HepG2 (cell line): ENCODE results near the gene CKAP2L. TPM values are rescaled to one million over a fixed set of nuclear protein-coding genes. Genes with fewer than 3 reads are reported as not detected.

ENCODE experiments used
- ATM ChIP-seq: fragments of 450-650 bp; IDR thresholded peaks from 2 replicates; pipeline ENCODE4 v1.7.1; 2017; ENCODE audit warnings: mild to moderate bottlenecking, borderline replicate concordance
- CAMTA2 ChIP-seq: sonication (generic); formaldehyde crosslinking; IDR thresholded peaks from 2 replicates; pipeline ENCODE4 v1.4.0; 2020; ENCODE audit warnings: mild to moderate bottlenecking, missing genetic modification reagents, borderline replicate concordance
- DZIP1 ChIP-seq: sonication (generic); formaldehyde crosslinking; IDR thresholded peaks from 2 replicates; pipeline ENCODE4 v1.5.0; 2020; ENCODE audit warnings: mild to moderate bottlenecking, missing genetic modification reagents
- ERF ChIP-seq: IDR thresholded peaks from 2 replicates; pipeline ENCODE4 v1.6.1; 2018; ENCODE audit warnings: missing biosample characterization, missing genetic modification reagents
- SP4 ChIP-seq: sonication (generic); formaldehyde crosslinking; IDR thresholded peaks from 2 replicates; pipeline ENCODE4 v1.8.1; 2023; ENCODE audit warnings: mild to moderate bottlenecking, missing genetic modification reagents
- XBP1 ChIP-seq: sonication (generic); formaldehyde crosslinking; IDR thresholded peaks from 2 replicates; pipeline ENCODE4 v1.5.0; 2020; ENCODE audit warnings: missing genetic modification reagents
- ZBTB25 ChIP-seq: IDR thresholded peaks from 2 replicates; pipeline ENCODE4 v1.6.1; 2018; ENCODE audit warnings: missing genetic modification reagents
- ZFP37 ChIP-seq: sonication (generic); formaldehyde crosslinking; IDR thresholded peaks from 2 replicates; pipeline ENCODE4 v1.4.0; 2020; ENCODE audit warnings: missing genetic modification reagents, borderline replicate concordance
- ZFY ChIP-seq: sonication (generic); formaldehyde crosslinking; IDR thresholded peaks from 2 replicates; pipeline ENCODE4 v1.4.0; 2020; ENCODE audit warnings: missing genetic modification reagents
- ZNF275 ChIP-seq: sonication (generic); formaldehyde crosslinking; IDR thresholded peaks from 2 replicates; pipeline ENCODE4 v1.8.0; 2022; ENCODE audit warnings: missing genetic modification reagents, mild to moderate bottlenecking, inconsistent platforms, borderline replicate concordance
- ZNF281 ChIP-seq: sonication (generic); formaldehyde crosslinking; IDR thresholded peaks from 2 replicates; pipeline ENCODE4 v1.4.0; 2020; ENCODE audit warnings: missing genetic modification reagents, borderline replicate concordance
- ZNF296 ChIP-seq: sonication (generic); formaldehyde crosslinking; conservative IDR thresholded peaks from 2 replicates; pipeline ENCODE4 v1.5.0; 2020; ENCODE audit warnings: mild to moderate bottlenecking, missing genetic modification reagents
- ZNF331 ChIP-seq: sonication (generic); formaldehyde crosslinking; IDR thresholded peaks from 2 replicates; pipeline ENCODE4 v1.4.0; 2020; ENCODE audit warnings: missing genetic modification reagents
- ZNF574 ChIP-seq: sonication (generic); formaldehyde crosslinking; IDR thresholded peaks from 2 replicates; pipeline ENCODE4 v1.4.0; 2020; ENCODE audit warnings: missing genetic modification reagents
- ZNF788 ChIP-seq: sonication (generic); formaldehyde crosslinking; IDR thresholded peaks from 2 replicates; pipeline ENCODE4 v1.5.0; 2020; ENCODE audit warnings: mild to moderate bottlenecking, missing genetic modification reagents, borderline replicate concordance
- ZNF790 ChIP-seq: sonication (generic); formaldehyde crosslinking; IDR thresholded peaks from 2 replicates; pipeline ENCODE4 v1.8.0; 2022; ENCODE audit warnings: missing genetic modification reagents, mild to moderate bottlenecking, borderline replicate concordance
- ZSCAN30 ChIP-seq: sonication (generic); formaldehyde crosslinking; IDR thresholded peaks from 2 replicates; pipeline ENCODE4 v1.5.0; 2020; ENCODE audit warnings: mild to moderate bottlenecking, missing genetic modification reagents
- polyA plus RNA-seq, 8 experiments: library from polyadenylated mRNA; depleted of rRNA in 3 of 8; stranded (reverse) in 7 of 8; unstranded in 1 of 8; fragments of >200 nt; fragmentation: Illumina TruSeq in 4 of 8; extraction: Trizol in 4 of 8; gene quantifications; 2 replicates each; pipeline versions ENCODE4 v1.2.1 to v1.2.3, GENCODE V29; 2011 to 2016; ENCODE audit warnings: low read depth in 4 of 8, missing spikeins in 1 of 8, mixed read lengths in 1 of 8; ENCODE audit not compliant: insufficient read depth in 1 of 8
- total RNA-seq, 5 experiments: library from RNA; depleted of rRNA; stranded (reverse); fragments of >200 nt; fragmentation: Illumina TruSeq; extraction: Trizol; gene quantifications; 2 replicates each; pipeline ENCODE4 v1.2.3, GENCODE V29; 2016; ENCODE audit warnings: low read depth in 1 of 5

CKAP2L gene
- total and polyA plus RNA-seq, 2 of the 13 experiments (the other 11 are each of a cell fraction or from before 2014, with no cell fraction given) = 7.1 to 9.5 TPM

GRCh38 chr2:112724591-112725525 is 39.6 kb downstream of the CKAP2L start (continued):
- TF ChIP-seq ZNF574 (CRISPR knock-in tag) = 0 out of 2 replicates have a peak, but pooled peaks have one; percentile 16
- TF ChIP-seq CAMTA2 (CRISPR knock-in tag) = no peak
- TF ChIP-seq ATM = no peak
- TF ChIP-seq SP4 (CRISPR knock-in tag) = no peak; the same call in 1 of the 2 replicates
- no peak for TF ChIP-seq ZSCAN30 (CRISPR knock-in tag)
- TF ChIP-seq ZNF296 (CRISPR knock-in tag) = no peak
- peak; percentile 13; the same call in 1 of the 2 replicates for TF ChIP-seq ZNF281 (CRISPR knock-in tag)
- TF ChIP-seq ZNF331 = peak; percentile 28; the same call in 1 of the 2 replicates
- peak; percentile 79; the same call in 1 of the 2 replicates for TF ChIP-seq ZNF788 (CRISPR knock-in tag)
- 0 out of 2 replicates have a peak, but pooled peaks have one; percentile 33 for TF ChIP-seq ZFY (CRISPR knock-in tag)
- no peak for TF ChIP-seq XBP1 (CRISPR knock-in tag)
- TF ChIP-seq ERF (CRISPR knock-in tag) = peak; percentile 75
- TF ChIP-seq ZNF790 (CRISPR knock-in tag) = no peak
- peak; percentile 24; the same call in 1 of the 2 replicates for TF ChIP-seq ZBTB25
- no peak for TF ChIP-seq ZFP37
- 0 out of 2 replicates have a peak, but pooled peaks have one; percentile 30 for TF ChIP-seq ZNF275
- 0 out of 2 replicates have a peak, but pooled peaks have one; percentile 12 for TF ChIP-seq DZIP1
